ENCODE measurements around the gene OTUD7B. TPM values are rescaled to one million over a fixed set of nuclear protein-coding genes. Genes with fewer than 3 reads are reported as not detected.
A peak's percentile ranks its signal among the peaks of the same experiment; 100 is the strongest.

OTUD7B gene
- total and polyA plus RNA-seq, 2 of the 8 experiments (the other 6 are each of a cell fraction or from before 2014, with no cell fraction given): 4.2 to 21.5 TPM

DNA sequence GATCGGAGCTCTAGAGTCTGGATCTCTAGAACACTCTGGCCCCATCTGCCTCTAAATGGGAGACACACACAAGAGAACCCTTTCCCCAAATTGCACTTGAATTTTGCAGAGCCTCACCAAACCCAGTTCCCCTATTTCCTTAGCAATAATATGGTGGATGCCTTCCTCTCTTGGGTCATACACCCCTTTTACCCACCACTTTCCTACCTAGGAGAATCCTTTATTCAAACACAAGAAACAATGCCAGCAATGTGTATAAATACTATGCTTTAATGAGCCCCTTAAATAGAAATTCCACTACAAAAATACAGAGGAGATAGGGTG is 82.2 kb downstream of the OTUD7B start:
- CTCF ChIA-PET (ENCODE audit: partially characterized antibody): interaction anchor here (0.7 kb wide), 1 partner anchor 40 kb away, joined by 3 read pairs; no protein-coding TSS in a partner anchor
- no peak for TF ChIP-seq KDM4A (IDR thresholded peaks at IDR 0.05; ENCODE audit: low read depth, low read length, severe bottlenecking)
- TF ChIP-seq NRF1 (IDR thresholded peaks at IDR 0.05; ENCODE audit: low read depth, low read length): no peak
- no peak for TF ChIP-seq CEBPB (IDR thresholded peaks at IDR 0.05; ENCODE audit: low read depth, low read length)
- TF ChIP-seq TBP (IDR thresholded peaks at IDR 0.05; ENCODE audit: low read depth, low read length): no peak
- TF ChIP-seq, protein P1, sequence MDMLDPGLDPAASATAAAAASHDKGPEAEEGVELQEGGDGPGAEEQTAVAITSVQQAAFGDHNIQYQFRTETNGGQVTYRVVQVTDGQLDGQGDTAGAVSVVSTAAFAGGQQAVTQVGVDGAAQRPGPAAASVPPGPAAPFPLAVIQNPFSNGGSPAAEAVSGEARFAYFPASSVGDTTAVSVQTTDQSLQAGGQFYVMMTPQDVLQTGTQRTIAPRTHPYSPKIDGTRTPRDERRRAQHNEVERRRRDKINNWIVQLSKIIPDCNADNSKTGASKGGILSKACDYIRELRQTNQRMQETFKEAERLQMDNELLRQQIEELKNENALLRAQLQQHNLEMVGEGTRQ (IDR thresholded peaks at IDR 0.05; ENCODE audit: low read length): no peak
- TF ChIP-seq JUND (IDR thresholded peaks at IDR 0.05; ENCODE audit: low read length): no peak
- no peak for TF ChIP-seq SIN3A (conservative IDR thresholded peaks at IDR 0.05 in 1 of 2, IDR thresholded peaks at IDR 0.05 in 1 of 2; ENCODE audit: low read depth in 1 of 2, low read length in 2 of 2)
- TF ChIP-seq SAP30 (IDR thresholded peaks at IDR 0.05; ENCODE audit: insufficient read depth, insufficient replicate concordance, low read length): no peak
- TF ChIP-seq GABPA (IDR thresholded peaks at IDR 0.05; ENCODE audit: borderline replicate concordance, insufficient read depth, low read length): no peak
- TF ChIP-seq ZNF274 (IDR thresholded peaks at IDR 0.05; ENCODE audit: borderline replicate concordance, extremely low read depth, low read length): no peak
- TF ChIP-seq, protein P2, sequence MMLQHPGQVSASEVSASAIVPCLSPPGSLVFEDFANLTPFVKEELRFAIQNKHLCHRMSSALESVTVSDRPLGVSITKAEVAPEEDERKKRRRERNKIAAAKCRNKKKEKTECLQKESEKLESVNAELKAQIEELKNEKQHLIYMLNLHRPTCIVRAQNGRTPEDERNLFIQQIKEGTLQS (IDR thresholded peaks at IDR 0.05; ENCODE audit: insufficient read depth, low read depth, low read length): no peak
- no peak for TF ChIP-seq TEAD4 (IDR thresholded peaks at IDR 0.05; ENCODE audit: low read depth, low read length)

More for the DNA sequence above, 82.2 kb downstream of the OTUD7B start:
- Histone ChIP-seq H2AK5ac (ENCODE audit: low read depth, low read length) (no peak overlapping the region), H3K4me1 (replicated peaks in 1 of 4; ENCODE audit: control insufficient read depth in 3 of 4, insufficient read depth in 4 of 4, low read length in 3 of 4) (peaks cover 0 to 8% (median 4%) of the 10 kb centered on the region in 4 experiments; a peak in 4 of 7 replicates), H3K27me3 (replicated peaks in 1 of 4; ENCODE audit: control insufficient read depth in 3 of 4, extremely low read depth in 1 of 4, insufficient read depth in 3 of 4, low read length in 3 of 4) (no peaks in the 10 kb centered on the region), H3K4ac (replicated peaks; ENCODE audit: insufficient read length, low read depth, low read length) (no peak overlapping the region), H2BK120ac (replicated peaks; ENCODE audit: low read depth, low read length) (no peak overlapping the region), H3K4me3 (ENCODE audit: extremely low read depth in 1 of 4, insufficient read depth in 2 of 4, low read depth in 3 of 4, low read length in 4 of 4) (peak overlapping the region; percentile 85 to 95 (median 94)), H3K36me3 (ENCODE audit: control insufficient read depth in 2 of 4, insufficient read depth in 4 of 4, low read length in 3 of 4) (peaks cover 15 to 34% (median 30%) of the 10 kb centered on the region in 4 experiments), H3K56ac (replicated peaks; ENCODE audit: insufficient read length, low read depth, low read length) (no peak overlapping the region), H4K5ac (ENCODE audit: insufficient read length, low read depth, low read length) (peak overlapping the region; percentile 5), H2BK5ac (ENCODE audit: low read depth, low read length) (peak overlapping the region; percentile 89), H3K27ac (ENCODE audit: low read depth, low read length) (peak overlapping the region; percentile 90), H4K91ac (replicated peaks; ENCODE audit: insufficient read length, low read length) (peak overlapping the region; percentile 18), H2BK15ac (ENCODE audit: low read length) (no peak overlapping the region), H3K23ac (ENCODE audit: insufficient read length) (no peak overlapping the region), H4K20me1 (replicated peaks in 1 of 2; ENCODE audit: control insufficient read depth in 1 of 2, insufficient read depth in 2 of 2, low read length in 2 of 2) (no peaks in the 10 kb centered on the region), H3K18ac (ENCODE audit: extremely low read depth, low read length) (peak overlapping the region; percentile 91; the same call in 1 of the 2 replicates), H3K9ac (replicated peaks in 1 of 4; ENCODE audit: extremely low read depth in 1 of 4, low read depth in 3 of 4, low read length in 3 of 4) (peak overlapping the region in 3 of 4 experiments; percentile 90 to 97 (median 90); a peak in 6 of 7 replicates), H4K8ac (ENCODE audit: extremely low read depth, insufficient read depth, low read length) (peak overlapping the region; percentile 98; the same call in 1 of the 2 replicates), H3K14ac (ENCODE audit: insufficient read length) (no peak overlapping the region), H3K79me1 (ENCODE audit: low read depth, low read length) (peaks cover 5% of the 10 kb centered on the region), H2AFZ (ENCODE audit: low read length) (no peak overlapping the region; the same call in 1 of the 2 replicates), H3K9me3 (ENCODE audit: insufficient read depth in 2 of 2, low read depth in 1 of 2, low read length in 1 of 2) (no peaks in the 10 kb centered on the region), H3K23me2 (ENCODE audit: low read depth, low read length) (peaks cover 5% of the 10 kb centered on the region), H3K79me2 (ENCODE audit: control insufficient read depth in 1 of 2, insufficient read depth in 2 of 2, low read length in 2 of 2) (peaks cover 8 to 28% of the 10 kb centered on the region in 2 experiments), H2BK12ac (ENCODE audit: low read depth, low read length) (no peak overlapping the region), H2BK20ac (ENCODE audit: low read length) (no peak overlapping the region), H3K4me2 (ENCODE audit: insufficient read depth in 1 of 2, low read depth in 2 of 2, low read length in 2 of 2) (peak overlapping the region; percentile 87 to 90)
- 13% methylated on average over 1 of the region's 1 CpG; no CpG with 5 or more reads in 1 of the 2 experiments for WGBS, 2 experiments (ENCODE audit: extremely low coverage in 1 of 2, insufficient coverage in 1 of 2, insufficient read length in 1 of 2, insufficient replicate concordance in 2 of 2, low coverage in 1 of 2, low lambda C conversion rate in 2 of 2, missing lambda C conversion rate in 1 of 2)
- POLR2A ChIA-PET (ENCODE audit: partially characterized antibody): interaction anchor here (0.8 to 4.3 kb wide), 15 partner anchors 10 to 258 kb away, joined by 3 to 60 read pairs (median 5); partner anchors contain the start of genes BOLA1, MTMR11, OTUD7B and SV2A
- no peak for FAIRE-seq
- DNase-seq (ENCODE audit: low read depth in 1 of 2, low spot score in 2 of 2): no peak

Measured in H1 (cell line).